ELF-1 (cell line): Measurements from ENCODE around the gene ZFYVE28.

Experiments
- DNase-seq: peaks from one replicate; pipeline ENCODE4 v3.0.0-alpha.2; 2016; ENCODE audit warnings: low read depth, low spot score

The ZFYVE28 gene

GRCh38 chr4:2249526-2250356, 168.7 kb downstream of the ZFYVE28 start:
- no peak for DNase-seq

GRCh38 chr4:2248821-2249261, 169.6 kb downstream of the ZFYVE28 start:
- DNase-seq = no peak

- DNase-seq = no peak
Measured at GRCh38 chr4:2248044-2248780, 170.2 kb downstream of the ZFYVE28 start.

GRCh38 chr4:2247128-2248043, 171.1 kb downstream of the ZFYVE28 start:
- DNase-seq = no peak

- DNase-seq = no peak
Measured at GRCh38 chr4:2246384-2247127, 171.9 kb downstream of the ZFYVE28 start.

GRCh38 chr4:2245787-2246275, 172.6 kb downstream of the ZFYVE28 start:
- DNase-seq = no peak

- no peak for DNase-seq
Measured at GRCh38 chr4:2245057-2245786, 173.2 kb downstream of the ZFYVE28 start.

GRCh38 chr4:2243681-2244380, 174.6 kb downstream of the ZFYVE28 start:
- no peak for DNase-seq

GRCh38 chr4:2241410-2242353, 176.8 kb downstream of the ZFYVE28 start, which contains the start of the genes HAUS3 and POLN:
HAUS3 (minus strand) TSS chr4:2242121; CDS start chr4:2240946, 1,175 bp downstream.
POLN (minus strand) TSS chr4:2242121; CDS start chr4:2229231, 12,890 bp downstream.
- DNase-seq = peak; percentile 98

GRCh38 chr4:2241003-2241402, 177.4 kb downstream of the ZFYVE28 start:
- no peak for DNase-seq

GRCh38 chr4:2236944-2237666, 181.3 kb downstream of the ZFYVE28 start:
- no peak for DNase-seq

GRCh38 chr4:2231082-2231481, 187.4 kb downstream of the ZFYVE28 start:
- no peak for DNase-seq

- no peak for DNase-seq
Measured at GRCh38 chr4:2226261-2226660, 192.2 kb downstream of the ZFYVE28 start.

- peak; percentile 27 for DNase-seq
Measured at GRCh38 chr4:2222838-2223237, 195.6 kb downstream of the ZFYVE28 start.

GRCh38 chr4:2221378-2221777, 197.1 kb downstream of the ZFYVE28 start:
- peak; percentile 78 for DNase-seq

GRCh38 chr4:2220016-2220630, 198.3 kb downstream of the ZFYVE28 start:
- DNase-seq = peak; percentile 81
